Lung microvascular endothelial cell (primary cell): ENCODE results near the gene USP35. TPM values are rescaled to one million over a fixed set of nuclear protein-coding genes. Genes with fewer than 3 reads are reported as not detected.
"Not testable (repeated sequence)": the region's sequence is repeated elsewhere in the genome, so short reads cannot be mapped to it uniquely, and the experiment has no call there.

ENCODE experiments used
- DNase-seq, 2 donors: peaks; one replicate each; pipeline versions ENCODE4 v3.0.0 to v3.0.0-alpha.2; 2010; ENCODE audit warnings: low read depth in 2 of 2
- total RNA-seq: library from RNA; depleted of rRNA; stranded (reverse); fragments of >200 nt; gene quantifications from 2 replicates; pipeline ENCODE4 v1.2.1, GENCODE V29; 2014

USP35 gene
- total RNA-seq, 1 donor from 2014 or later: 5.2 TPM

- no peak for DNase-seq
These were observed 43.3 kb downstream of the USP35 start for GRCh38 chr11:78231962-78232501.

- not testable (repeated sequence) for DNase-seq
These were observed 44.3 kb downstream of the USP35 start for GRCh38 chr11:78233046-78233445.

GRCh38 chr11:78234006-78234405, 45.3 kb downstream of the USP35 start:
- no peak for DNase-seq

- peak in 1 of 2 donors; percentile 52 for DNase-seq
These were observed 48.8 kb downstream of the USP35 start for GRCh38 chr11:78237293-78238046.

GRCh38 chr11:78239781-78240180, 51.1 kb downstream of the USP35 start:
- no peak for DNase-seq

GRCh38 chr11:78241475-78241874, 52.8 kb downstream of the USP35 start:
- DNase-seq: no peak

GRCh38 chr11:78244080-78244479, 55.4 kb downstream of the USP35 start:
- no peak for DNase-seq

GRCh38 chr11:78244546-78245255, 56.0 kb downstream of the USP35 start:
- peak in 1 of 2 donors; percentile 52 for DNase-seq

GRCh38 chr11:78248191-78248590, 59.5 kb downstream of the USP35 start:
- DNase-seq: no peak

GRCh38 chr11:78248903-78249302, 60.2 kb downstream of the USP35 start:
- no peak for DNase-seq

GRCh38 chr11:78250099-78250498, 61.4 kb downstream of the USP35 start:
- no peak for DNase-seq

- peak in 1 of 2 donors; percentile 50 for DNase-seq
These were observed 62.5 kb downstream of the USP35 start for GRCh38 chr11:78251083-78251775.

GRCh38 chr11:78253797-78254196, 65.1 kb downstream of the USP35 start:
- peak in 1 of 2 donors; percentile 12 for DNase-seq

- DNase-seq: no peak
These were observed 65.5 kb downstream of the USP35 start for GRCh38 chr11:78254268-78254667.

GRCh38 chr11:78255919-78256318, 67.2 kb downstream of the USP35 start:
- no peak for DNase-seq

GRCh38 chr11:78256962-78257361, 68.2 kb downstream of the USP35 start:
- peak; percentile 41 to 81 for DNase-seq

- DNase-seq: no peak
These were observed 68.9 kb downstream of the USP35 start for GRCh38 chr11:78257654-78258053.

GRCh38 chr11:78259777-78260487, 71.2 kb downstream of the USP35 start:
- DNase-seq: no peak

GRCh38 chr11:78261367-78261766, 72.6 kb downstream of the USP35 start:
- DNase-seq: no peak

GRCh38 chr11:78261828-78262227, 73.1 kb downstream of the USP35 start:
- DNase-seq: no peak

GRCh38 chr11:78262238-78262637, 73.5 kb downstream of the USP35 start:
- DNase-seq: no peak
